Measurements from ENCODE around the gene COPE.

COPE gene

GRCh38 chr19:18870531-18871172 is 48.5 kb downstream of the COPE start:
- Mint-ChIP-seq H3K4me1 (peaks cover 42% of the 10 kb centered on the region), H3K4me3 (no peak overlapping the region), H3K27ac (no peak overlapping the region), H3K27me3 (peaks cover 18% of the 10 kb centered on the region), H3K9me3 (no peaks in the 10 kb centered on the region)
- ATAC-seq (peak; percentile 2), DNase-seq (no peak)

GRCh38 chr19:18869781-18870530 is 49.2 kb downstream of the COPE start:
- peak; percentile 16 for ATAC-seq
- Mint-ChIP-seq H3K4me1 (peaks cover 42% of the 10 kb centered on the region), H3K27me3 (peaks cover 18% of the 10 kb centered on the region), H3K27ac (no peak overlapping the region), H3K4me3 (no peak overlapping the region), H3K9me3 (no peaks in the 10 kb centered on the region)
- no peak for DNase-seq

GRCh38 chr19:18869023-18869618 is 50.1 kb downstream of the COPE start:
- Mint-ChIP-seq H3K9me3 (no peaks in the 10 kb centered on the region), H3K27me3 (peaks cover 18% of the 10 kb centered on the region), H3K27ac (no peak overlapping the region), H3K4me1 (peaks cover 42% of the 10 kb centered on the region), H3K4me3 (no peak overlapping the region)
- DNase-seq (no peak), ATAC-seq (peak; percentile 19)

- Mint-ChIP-seq H3K4me3 (no peak overlapping the region), H3K27me3 (peaks cover 18% of the 10 kb centered on the region), H3K9me3 (no peaks in the 10 kb centered on the region), H3K27ac (peak overlapping the region in 1 of 2 donors; percentile 31), H3K4me1 (peaks cover 42% of the 10 kb centered on the region)
- peak; percentile 13 for ATAC-seq
- DNase-seq: no peak
Measured at GRCh38 chr19:18868380-18869022, 50.7 kb downstream of the COPE start.

GRCh38 chr19:18867751-18868150 is 51.4 kb downstream of the COPE start:
- peaks cover 18% of the 10 kb centered on the region for H3K27me3 Mint-ChIP-seq
- no peaks in the 10 kb centered on the region for H3K9me3 Mint-ChIP-seq
- H3K4me1 Mint-ChIP-seq: peaks cover 42% of the 10 kb centered on the region
- no peak overlapping the region for H3K4me3 Mint-ChIP-seq
- H3K27ac Mint-ChIP-seq: no peak overlapping the region
- DNase-seq: no peak
- ATAC-seq: no peak

GRCh38 chr19:18867199-18867598 is 52.0 kb downstream of the COPE start:
- Mint-ChIP-seq H3K27me3 (peaks cover 18% of the 10 kb centered on the region), H3K4me1 (peaks cover 42% of the 10 kb centered on the region), H3K27ac (no peak overlapping the region), H3K9me3 (no peaks in the 10 kb centered on the region), H3K4me3 (no peak overlapping the region)
- DNase-seq (no peak), ATAC-seq (no peak)

- no peak overlapping the region for H3K27ac Mint-ChIP-seq
- ATAC-seq (no peak), DNase-seq (no peak)
- H3K4me1 Mint-ChIP-seq: peaks cover 37% of the 10 kb centered on the region
- no peaks in the 10 kb centered on the region for H3K9me3 Mint-ChIP-seq
- no peak overlapping the region for H3K4me3 Mint-ChIP-seq
- H3K27me3 Mint-ChIP-seq: peaks cover 15% of the 10 kb centered on the region
Measured at GRCh38 chr19:18866800-18867123, 52.4 kb downstream of the COPE start.

GRCh38 chr19:18865973-18866799 is 53.0 kb downstream of the COPE start:
- peaks cover 9% of the 10 kb centered on the region for H3K27me3 Mint-ChIP-seq
- H3K4me3 Mint-ChIP-seq: no peak overlapping the region
- no peaks in the 10 kb centered on the region for H3K9me3 Mint-ChIP-seq
- peaks cover 32% of the 10 kb centered on the region for H3K4me1 Mint-ChIP-seq
- DNase-seq (peak; percentile 54 to 65), ATAC-seq (peak; percentile 71)
- peak overlapping the region in 1 of 2 donors; percentile 57 for H3K27ac Mint-ChIP-seq

GRCh38 chr19:18865106-18865972 is 53.8 kb downstream of the COPE start:
- peaks cover 25% of the 10 kb centered on the region for H3K4me1 Mint-ChIP-seq
- H3K27me3 Mint-ChIP-seq: peaks cover under 1% of the 10 kb centered on the region
- H3K27ac Mint-ChIP-seq: no peak overlapping the region

GRCh38 chr19:18863843-18864362 is 55.3 kb downstream of the COPE start:
- ATAC-seq (no peak), DNase-seq (no peak)
- no peaks in the 10 kb centered on the region for H3K9me3 Mint-ChIP-seq
- peaks cover 25% of the 10 kb centered on the region for H3K4me1 Mint-ChIP-seq
- no peak overlapping the region for H3K4me3 Mint-ChIP-seq
- H3K27ac Mint-ChIP-seq: no peak overlapping the region
- no peaks in the 10 kb centered on the region for H3K27me3 Mint-ChIP-seq

More at GRCh38 chr19:18865106-18865972, 53.8 kb downstream of the COPE start:
- H3K9me3 Mint-ChIP-seq: no peaks in the 10 kb centered on the region
- H3K4me3 Mint-ChIP-seq: no peak overlapping the region
- no peak for DNase-seq
- ATAC-seq: no peak

- Mint-ChIP-seq H3K9me3 (no peaks in the 10 kb centered on the region), H3K4me3 (no peak overlapping the region), H3K27me3 (no peaks in the 10 kb centered on the region), H3K4me1 (peaks cover 22% of the 10 kb centered on the region), H3K27ac (no peak overlapping the region)
- DNase-seq (no peak), ATAC-seq (no peak)
Measured at GRCh38 chr19:18862976-18863842, 56.0 kb downstream of the COPE start.

- H3K4me1 Mint-ChIP-seq: peaks cover 13% of the 10 kb centered on the region
- H3K4me3 Mint-ChIP-seq: no peak overlapping the region
- H3K27me3 Mint-ChIP-seq: no peaks in the 10 kb centered on the region
- DNase-seq (no peak), ATAC-seq (no peak)
- H3K9me3 Mint-ChIP-seq: no peaks in the 10 kb centered on the region
- peak overlapping the region in 1 of 2 donors; percentile 78 for H3K27ac Mint-ChIP-seq
Measured at GRCh38 chr19:18861917-18862316, 57.3 kb downstream of the COPE start.

- H3K4me1 Mint-ChIP-seq: peaks cover 7% of the 10 kb centered on the region
- H3K9me3 Mint-ChIP-seq: no peaks in the 10 kb centered on the region
- DNase-seq: no peak
- H3K4me3 Mint-ChIP-seq: no peak overlapping the region
- peak overlapping the region in 1 of 2 donors; percentile 54 for H3K27ac Mint-ChIP-seq
- H3K27me3 Mint-ChIP-seq: no peaks in the 10 kb centered on the region
- no peak for ATAC-seq
Measured at GRCh38 chr19:18861235-18861634, 58.0 kb downstream of the COPE start.
